Neuronal stem cell (in vitro differentiated cells): ENCODE data around the gene ADGRA1.

ENCODE experiments used
- DNase-seq: peaks from one replicate; pipeline ENCODE4 v3.0.0-alpha.2; 2013; ENCODE audit warnings: low spot score
- H2AFZ ChIP-seq: one replicate; pipeline ENCODE4 v1.6.1; 2013; ENCODE audit warnings: mild to moderate bottlenecking, low read length, inconsistent platforms
- H2AK5ac ChIP-seq: 2 replicates; pipeline ENCODE4 v1.6.1; 2013; ENCODE audit warnings: low read depth, mild to moderate bottlenecking, inconsistent platforms, low read length, moderate library complexity, mixed read lengths
- H2BK120ac ChIP-seq: 2 replicates; pipeline ENCODE4 v1.6.1; 2013; ENCODE audit warnings: low read depth, mild to moderate bottlenecking, inconsistent platforms, low read length, moderate library complexity, mixed read lengths
- H2BK12ac ChIP-seq: one replicate; pipeline ENCODE4 v1.6.1; 2013; ENCODE audit warnings: low read length, inconsistent platforms
- H2BK15ac ChIP-seq: 2 replicates; pipeline ENCODE4 v1.6.1; 2013; ENCODE audit warnings: mild to moderate bottlenecking, low read length, inconsistent platforms, mixed read lengths
- H2BK5ac ChIP-seq: one replicate; pipeline ENCODE4 v1.6.1; 2013; ENCODE audit warnings: inconsistent platforms, mild to moderate bottlenecking, low read length, moderate library complexity
- H3K14ac ChIP-seq: one replicate; pipeline ENCODE4 v1.6.1; 2013; ENCODE audit warnings: low read length, inconsistent platforms
- H3K18ac ChIP-seq: 2 replicates; pipeline ENCODE4 v1.6.1; 2013; ENCODE audit warnings: low read length, inconsistent platforms
- H3K23ac ChIP-seq: 2 replicates; pipeline ENCODE4 v1.6.1; 2013; ENCODE audit warnings: low read depth, mild to moderate bottlenecking, mixed read lengths, low read length, inconsistent platforms; ENCODE audit not compliant: poor library complexity
- H3K27ac ChIP-seq: replicated peaks from 3 replicates; pipeline ENCODE4 v1.5.1; 2013; ENCODE audit warnings: low read length, inconsistent platforms
- H3K27me3 ChIP-seq, 3 experiments: 2 replicates each; pipeline ENCODE4 v1.6.1; 2013; ENCODE audit warnings: low read length in 3 of 3, mild to moderate bottlenecking in 2 of 3, inconsistent platforms in 1 of 3, low read depth in 1 of 3, mixed read lengths in 1 of 3, moderate library complexity in 1 of 3; ENCODE audit not compliant: control insufficient read depth in 3 of 3, insufficient read depth in 3 of 3
- H3K36me3 ChIP-seq, 2 donors: replicated peaks in 1 of 2; 2 replicates each; pipeline ENCODE4 v1.6.1; 2013; ENCODE audit warnings: low read length in 2 of 2; ENCODE audit not compliant: control insufficient read depth in 2 of 2, insufficient read depth in 2 of 2
- H3K4ac ChIP-seq: 2 replicates; pipeline ENCODE4 v1.6.1; 2013; ENCODE audit warnings: inconsistent platforms, mild to moderate bottlenecking, low read length, moderate library complexity
- H3K4me1 ChIP-seq, 2 donors: 1 replicate in 1 of 2; 2 replicates in 1 of 2; pipeline ENCODE4 v1.6.1; 2013; ENCODE audit warnings: low read length in 2 of 2, low read depth in 1 of 2; ENCODE audit not compliant: control insufficient read depth in 2 of 2, insufficient read depth in 1 of 2
- H3K4me2 ChIP-seq: one replicate; pipeline ENCODE4 v1.6.1; 2013; ENCODE audit warnings: mild to moderate bottlenecking, low read length, inconsistent platforms; ENCODE audit not compliant: insufficient read depth, poor library complexity, severe bottlenecking
- H3K4me3 ChIP-seq, 2 donors: 2 replicates each; pipeline ENCODE4 v1.5.1; 2013; ENCODE audit warnings: low read length in 2 of 2, mild to moderate bottlenecking in 2 of 2, inconsistent platforms in 1 of 2, moderate library complexity in 1 of 2
- H3K79me1 ChIP-seq: one replicate; pipeline ENCODE4 v1.6.1; 2013; ENCODE audit warnings: low read depth, mild to moderate bottlenecking, inconsistent platforms, low read length, moderate library complexity
- H3K9ac ChIP-seq: one replicate; pipeline ENCODE4 v1.6.1; 2013; ENCODE audit warnings: mild to moderate bottlenecking, low read depth, low read length, inconsistent platforms; ENCODE audit not compliant: poor library complexity
- H3K9me3 ChIP-seq, 2 donors: replicated peaks in 1 of 2; 2 replicates each; pipeline versions ENCODE3 to v1.6.1; 2013; ENCODE audit warnings: low read length in 2 of 2, mild to moderate bottlenecking in 2 of 2, inconsistent platforms in 1 of 2, low read depth in 1 of 2, mixed read lengths in 1 of 2, moderate library complexity in 1 of 2; ENCODE audit not compliant: control insufficient read depth in 2 of 2, insufficient read depth in 1 of 2
- H4K8ac ChIP-seq: one replicate; pipeline ENCODE4 v1.6.1; 2013; ENCODE audit warnings: low read depth, mild to moderate bottlenecking, inconsistent platforms, low read length, moderate library complexity
- H4K91ac ChIP-seq: one replicate; pipeline ENCODE4 v1.6.1; 2013; ENCODE audit warnings: low read length, low read depth, mild to moderate bottlenecking, inconsistent platforms; ENCODE audit not compliant: poor library complexity
- WGBS, 2 donors: extraction: QIAGEN DNeasy Blood & Tissue Kit; methylation state at CpG; one replicate each; pipeline ENCODE4 v1.1.7; 2013; ENCODE audit warnings: missing lambda C conversion rate in 2 of 2, mixed read lengths in 1 of 2; ENCODE audit not compliant: insufficient read length in 2 of 2, insufficient replicate concordance in 1 of 2; ENCODE audit errors: extremely low coverage in 2 of 2; 5-methylcytosine and 5-hydroxymethylcytosine counted together

ADGRA1 gene

DNA sequence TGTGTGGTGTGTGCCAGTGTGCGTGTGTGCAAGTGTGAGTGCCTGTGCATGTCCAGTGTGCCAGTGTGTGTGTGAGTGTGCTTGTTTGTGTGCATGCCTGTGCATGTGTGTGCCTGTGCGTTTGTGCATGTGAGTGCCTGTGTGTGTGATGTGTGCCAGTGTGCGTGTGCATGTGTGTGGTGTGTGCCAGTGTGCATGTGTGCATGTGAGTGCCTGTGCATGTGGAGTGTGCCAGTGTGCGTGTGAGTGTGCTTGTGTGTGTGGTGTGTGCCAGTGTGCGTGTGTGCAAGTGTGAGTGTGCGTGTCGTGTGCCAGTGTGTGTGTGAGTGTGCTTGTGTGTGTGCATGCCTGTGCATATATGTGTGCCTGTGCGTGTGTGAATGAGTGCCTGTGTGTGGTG, 33.8 kb downstream of the ADGRA1 start:
- peak overlapping the region; percentile 79 for H4K91ac ChIP-seq
- peak overlapping the region; percentile 86 for H4K8ac ChIP-seq
- H3K4me1 ChIP-seq, result peaks cover 0 to 4% of the 10 kb centered on the region in 2 donors
- H3K79me1 ChIP-seq, result peaks cover 3% of the 10 kb centered on the region
- peak overlapping the region; percentile 45 for H2AK5ac ChIP-seq
- peak overlapping the region in 1 of 2 donors; percentile 75 for H3K4me3 ChIP-seq
- no CpG with 5 or more reads among the region's 8 CpGs for WGBS, 2 donors
- H3K18ac ChIP-seq, result peak overlapping the region; percentile 27
- H3K9ac ChIP-seq, result peak overlapping the region; percentile 86
- H3K4ac ChIP-seq, result peak overlapping the region; percentile 90
- H3K36me3 ChIP-seq, result no peaks in the 10 kb centered on the region
- H3K14ac ChIP-seq, result peak overlapping the region; percentile 99
- peaks cover 0 to 11% of the 10 kb centered on the region in 2 donors for H3K9me3 ChIP-seq
- H2BK15ac ChIP-seq, result no peak overlapping the region
- no peak overlapping the region for H2BK120ac ChIP-seq
- no peak overlapping the region for H3K4me2 ChIP-seq
- H2BK5ac ChIP-seq, result no peak overlapping the region
- DNase-seq, result no peak
- no peak overlapping the region for H2AFZ ChIP-seq
- H3K27me3 ChIP-seq, result peaks cover 0 to 14% (median 12%) of the 10 kb centered on the region in 3 experiments
- peak overlapping the region; percentile 94 for H3K23ac ChIP-seq
- H3K27ac ChIP-seq, result no peak overlapping the region
- peak overlapping the region; percentile 8 for H2BK12ac ChIP-seq

DNA sequence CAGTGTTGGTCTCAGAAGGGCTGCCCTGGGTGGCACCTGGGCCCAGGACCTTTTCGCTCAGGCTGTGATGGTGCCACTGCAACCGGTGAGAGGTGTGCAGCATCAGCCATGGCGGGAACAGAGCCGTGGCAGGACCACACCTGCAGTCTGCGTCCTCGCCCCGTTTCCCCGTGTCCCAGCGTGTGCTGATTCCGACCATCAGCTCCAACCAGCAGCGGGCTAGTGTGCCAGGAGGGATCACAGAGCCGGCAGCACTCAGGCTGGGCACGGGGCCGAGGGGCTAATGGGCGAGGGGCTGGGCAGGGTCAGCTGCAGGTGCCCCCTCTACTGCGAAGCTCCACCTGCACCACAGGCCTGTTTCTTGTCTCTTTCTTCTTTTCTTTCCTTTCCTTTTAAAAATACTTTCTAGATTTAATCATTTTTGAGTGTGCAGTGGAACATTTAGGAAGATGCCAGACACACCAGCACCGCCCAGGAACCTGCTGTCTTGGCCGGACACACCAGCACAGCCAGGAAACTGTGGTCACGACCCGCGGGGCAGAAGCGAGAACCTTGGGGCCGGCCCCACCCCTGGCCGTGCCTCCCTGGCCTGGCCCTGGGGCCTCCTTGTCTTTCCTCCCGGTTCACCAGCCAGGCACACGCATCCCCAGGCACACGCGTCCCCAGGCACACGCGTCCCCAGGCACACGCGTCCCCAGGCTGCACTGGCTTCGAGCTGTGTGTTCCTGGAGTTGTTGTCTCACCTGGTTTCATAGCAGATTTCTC, 34.6 kb downstream of the ADGRA1 start:
- H4K91ac ChIP-seq, result no peak overlapping the region
- peak overlapping the region in 1 of 2 donors; percentile 75 for H3K4me3 ChIP-seq
- peaks cover 3% of the 10 kb centered on the region for H3K79me1 ChIP-seq
- no peak overlapping the region for H3K14ac ChIP-seq
- no peak overlapping the region for H2BK15ac ChIP-seq
- no CpG with 5 or more reads among the region's 33 CpGs for WGBS, 2 donors
- H3K36me3 ChIP-seq, result no peaks in the 10 kb centered on the region
- H3K23ac ChIP-seq, result peak overlapping the region; percentile 94
- peak overlapping the region; percentile 57 for H3K18ac ChIP-seq
- no peak overlapping the region for H3K4ac ChIP-seq
- H2BK120ac ChIP-seq, result peak overlapping the region; percentile 87
- H3K9ac ChIP-seq, result peak overlapping the region; percentile 86
- peaks cover 0 to 14% (median 12%) of the 10 kb centered on the region in 3 experiments for H3K27me3 ChIP-seq
- no peak overlapping the region for H3K4me2 ChIP-seq
- peaks cover 0 to 11% of the 10 kb centered on the region in 2 donors for H3K9me3 ChIP-seq
- peak overlapping the region; percentile 84 for H2BK12ac ChIP-seq
- no peak for DNase-seq
- no peak overlapping the region for H2AFZ ChIP-seq
- no peak overlapping the region for H4K8ac ChIP-seq
- peak overlapping the region; percentile 32 for H2AK5ac ChIP-seq
- H3K4me1 ChIP-seq, result peaks cover 0 to 4% of the 10 kb centered on the region in 2 donors
- no peak overlapping the region for H2BK5ac ChIP-seq
- no peak overlapping the region for H3K27ac ChIP-seq

GRCh38 chr10:133123050-133123745, 35.5 kb downstream of the ADGRA1 start:
- Histone ChIP-seq H2BK12ac (peak overlapping the region; percentile 94), H3K4me3 (no peak overlapping the region), H4K8ac (no peak overlapping the region), H3K27ac (no peak overlapping the region), H3K18ac (peak overlapping the region; percentile 38), H2AFZ (no peak overlapping the region), H3K4me1 (peaks cover 0 to 4% of the 10 kb centered on the region in 2 donors), H3K9ac (no peak overlapping the region), H3K14ac (no peak overlapping the region), H2BK5ac (no peak overlapping the region), H3K79me1 (peaks cover 3% of the 10 kb centered on the region), H3K4me2 (no peak overlapping the region), H3K9me3 (peaks cover 0 to 12% of the 10 kb centered on the region in 2 donors), H3K23ac (no peak overlapping the region), H4K91ac (no peak overlapping the region), H2AK5ac (peak overlapping the region; percentile 79), H3K27me3 (peaks cover 0 to 14% (median 12%) of the 10 kb centered on the region in 3 experiments), H3K36me3 (no peaks in the 10 kb centered on the region), H2BK15ac (peak overlapping the region; percentile 75), H2BK120ac (no peak overlapping the region), H3K4ac (no peak overlapping the region)
- no peak for DNase-seq
- no CpG with 5 or more reads among the region's 39 CpGs for WGBS, 2 donors
